ENCODE results near the gene MACROD2. TPM values are rescaled to one million over a fixed set of nuclear protein-coding genes. Genes with fewer than 3 reads are reported as not detected.

Gene MACROD2
- total RNA-seq, 2 donors from 2014 or later = not detected

DNA sequence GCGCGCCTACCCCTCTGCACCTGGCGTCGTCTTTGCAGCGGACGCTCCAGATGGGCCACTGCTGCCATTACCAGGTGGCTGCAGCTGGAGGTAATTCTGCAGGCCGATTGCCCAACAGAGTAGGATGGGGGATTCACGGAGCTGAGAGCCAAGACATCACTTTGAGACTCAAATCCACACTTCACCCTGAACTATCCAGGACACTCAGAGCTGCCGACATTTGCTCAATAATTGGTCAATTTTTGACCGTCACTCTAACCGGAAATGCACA is 1037.0 kb downstream of the MACROD2 start:
- H3K4me1 Mint-ChIP-seq = no peaks in the 10 kb centered on the region
- no peak for ATAC-seq (replicated peaks)
- H3K27me3 Mint-ChIP-seq = no peaks in the 10 kb centered on the region
- no peak overlapping the region for H3K4me3 Mint-ChIP-seq
- no peaks in the 10 kb centered on the region for H3K36me3 Mint-ChIP-seq (ENCODE audit: low read depth)
- H3K9me3 Mint-ChIP-seq = peaks cover 14% of the 10 kb centered on the region
- H3K27ac Mint-ChIP-seq = no peak overlapping the region

GRCh38 chr20:15033269-15033668 is 1038.0 kb downstream of the MACROD2 start:
- ATAC-seq (replicated peaks) = no peak
- Mint-ChIP-seq H3K27me3 (no peaks in the 10 kb centered on the region), H3K4me3 (no peak overlapping the region), H3K36me3 (ENCODE audit: low read depth) (no peaks in the 10 kb centered on the region), H3K27ac (no peak overlapping the region), H3K4me1 (no peaks in the 10 kb centered on the region), H3K9me3 (peaks cover 14% of the 10 kb centered on the region)

DNA sequence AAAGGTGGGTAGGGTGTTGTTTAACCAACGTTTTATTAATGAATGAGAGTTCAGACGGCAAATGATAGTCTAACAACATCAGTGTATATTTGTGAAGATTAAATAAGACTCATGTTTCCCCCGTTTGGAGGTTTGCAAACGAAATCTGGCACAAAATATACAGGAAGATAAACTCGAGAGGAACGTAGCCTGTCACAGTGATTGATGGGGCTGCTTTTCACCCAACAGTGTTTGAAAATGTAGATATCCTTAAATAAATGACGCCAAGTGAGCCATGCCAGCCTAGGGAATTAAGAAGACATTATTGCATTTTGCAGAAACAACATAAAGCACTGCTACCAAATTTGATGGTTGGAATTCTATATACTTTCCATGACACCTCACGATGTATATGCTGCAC is 1038.6 kb downstream of the MACROD2 start:
- H3K9me3 Mint-ChIP-seq = peaks cover 8% of the 10 kb centered on the region
- no peak for ATAC-seq (replicated peaks)
- H3K27ac Mint-ChIP-seq = no peak overlapping the region
- no peaks in the 10 kb centered on the region for H3K4me1 Mint-ChIP-seq
- H3K36me3 Mint-ChIP-seq (ENCODE audit: low read depth) = no peaks in the 10 kb centered on the region
- no peaks in the 10 kb centered on the region for H3K27me3 Mint-ChIP-seq
- no peak overlapping the region for H3K4me3 Mint-ChIP-seq

GRCh38 chr20:15036948-15037347 is 1041.6 kb downstream of the MACROD2 start:
- no peaks in the 10 kb centered on the region for H3K36me3 Mint-ChIP-seq (ENCODE audit: low read depth)
- H3K27me3 Mint-ChIP-seq = no peaks in the 10 kb centered on the region
- no peak overlapping the region for H3K27ac Mint-ChIP-seq
- peaks cover 12% of the 10 kb centered on the region for H3K9me3 Mint-ChIP-seq
- ATAC-seq (replicated peaks) = no peak
- no peak overlapping the region for H3K4me3 Mint-ChIP-seq
- H3K4me1 Mint-ChIP-seq = no peaks in the 10 kb centered on the region

GRCh38 chr20:15039088-15039752 is 1043.9 kb downstream of the MACROD2 start:
- H3K9me3 Mint-ChIP-seq = peaks cover 14% of the 10 kb centered on the region
- no peaks in the 10 kb centered on the region for H3K27me3 Mint-ChIP-seq
- H3K4me3 Mint-ChIP-seq = no peak overlapping the region
- H3K27ac Mint-ChIP-seq = no peak overlapping the region
- ATAC-seq (replicated peaks) = no peak
- no peaks in the 10 kb centered on the region for H3K4me1 Mint-ChIP-seq
- no peaks in the 10 kb centered on the region for H3K36me3 Mint-ChIP-seq (ENCODE audit: low read depth)

DNA sequence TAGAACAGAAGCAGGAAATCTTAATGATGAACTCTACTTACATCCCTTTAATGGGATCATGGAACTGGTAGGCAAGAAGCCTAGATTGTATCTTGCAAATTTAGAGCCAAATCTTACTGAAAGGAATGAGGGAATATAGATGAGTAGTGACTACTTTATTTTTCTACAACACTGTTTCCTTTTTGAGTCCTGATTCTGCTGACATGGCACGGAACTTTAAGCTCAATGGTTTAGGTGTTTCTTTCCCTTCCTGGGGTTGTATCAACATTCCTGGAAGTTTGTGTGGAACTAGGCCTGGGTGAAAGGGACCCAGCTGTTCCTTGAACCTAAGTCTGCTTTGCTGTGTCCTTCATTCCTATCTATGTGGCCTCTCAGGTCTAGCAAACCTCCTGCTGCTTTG is 1047.4 kb downstream of the MACROD2 start:
- Mint-ChIP-seq H3K4me3 (no peak overlapping the region), H3K27ac (no peak overlapping the region), H3K27me3 (no peaks in the 10 kb centered on the region), H3K9me3 (peaks cover 21% of the 10 kb centered on the region), H3K36me3 (ENCODE audit: low read depth) (no peaks in the 10 kb centered on the region), H3K4me1 (no peaks in the 10 kb centered on the region)
- no peak for ATAC-seq (replicated peaks)

DNA sequence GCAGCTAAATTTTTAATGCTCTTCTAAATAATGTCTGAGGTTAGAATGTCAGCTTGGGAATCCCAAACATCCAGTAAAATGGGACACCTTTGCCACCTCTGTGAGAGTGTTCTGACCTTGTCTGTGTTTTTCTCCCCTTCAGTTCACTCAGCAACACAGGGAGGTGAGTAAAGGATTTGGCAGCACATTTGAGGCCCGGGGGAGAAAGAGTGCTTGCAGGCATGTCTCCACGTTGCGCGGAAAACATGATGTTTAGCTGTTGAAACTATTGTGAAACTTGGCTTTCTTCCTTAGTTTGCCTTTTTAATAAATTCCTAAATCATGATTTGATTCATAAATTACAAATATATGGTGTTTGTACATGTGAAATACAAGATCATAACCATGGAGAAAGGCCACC is 1049.9 kb downstream of the MACROD2 start:
- peaks cover 23% of the 10 kb centered on the region for H3K9me3 Mint-ChIP-seq
- no peaks in the 10 kb centered on the region for H3K36me3 Mint-ChIP-seq (ENCODE audit: low read depth)
- H3K4me1 Mint-ChIP-seq = no peaks in the 10 kb centered on the region
- H3K27ac Mint-ChIP-seq = no peak overlapping the region
- no peak overlapping the region for H3K4me3 Mint-ChIP-seq
- H3K27me3 Mint-ChIP-seq = no peaks in the 10 kb centered on the region
- no peak for ATAC-seq (replicated peaks)

DNA sequence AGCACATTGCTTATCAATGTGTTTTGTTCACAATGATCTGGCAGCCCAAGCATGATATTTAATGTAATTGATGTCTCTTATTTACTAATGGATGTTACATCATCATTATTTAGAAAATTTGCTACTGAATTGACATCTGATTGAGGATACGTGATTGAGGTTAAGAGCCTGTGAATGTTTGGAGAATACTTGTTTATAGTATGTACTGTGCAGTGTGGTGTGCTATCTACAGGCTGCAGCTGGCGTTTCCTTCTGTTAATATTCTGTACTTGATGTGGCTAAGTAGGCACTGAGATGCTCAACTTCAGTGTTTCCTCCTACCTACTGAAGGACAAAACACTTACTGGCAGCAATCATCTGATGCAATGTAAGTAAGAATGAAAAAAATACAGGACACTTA is 1051.7 kb downstream of the MACROD2 start:
- ATAC-seq (replicated peaks) = no peak
- Mint-ChIP-seq H3K36me3 (ENCODE audit: low read depth) (no peaks in the 10 kb centered on the region), H3K27me3 (no peaks in the 10 kb centered on the region), H3K27ac (no peak overlapping the region), H3K4me1 (no peaks in the 10 kb centered on the region), H3K9me3 (peaks cover 21% of the 10 kb centered on the region), H3K4me3 (no peak overlapping the region)

DNA sequence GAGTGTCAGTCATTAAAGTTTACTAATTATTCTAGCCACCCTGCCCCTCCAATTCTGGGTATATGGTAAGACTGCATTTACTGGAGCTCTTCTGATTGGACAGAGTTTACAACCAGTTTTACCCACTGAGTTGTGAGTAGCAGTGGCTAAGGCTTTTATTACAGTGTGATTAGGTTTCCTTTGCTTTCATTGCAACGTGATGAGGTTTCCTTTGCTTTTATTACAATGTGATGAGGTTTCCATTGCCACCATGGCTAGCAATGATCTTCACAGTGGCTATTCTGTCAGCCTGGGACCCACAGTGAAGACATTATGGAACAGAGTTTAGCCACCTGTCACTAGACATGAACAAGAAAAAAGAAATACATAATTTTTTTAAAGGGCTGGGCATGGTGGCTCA is 1052.3 kb downstream of the MACROD2 start:
- no peaks in the 10 kb centered on the region for H3K27me3 Mint-ChIP-seq
- no peaks in the 10 kb centered on the region for H3K4me1 Mint-ChIP-seq
- no peak overlapping the region for H3K4me3 Mint-ChIP-seq
- peaks cover 22% of the 10 kb centered on the region for H3K9me3 Mint-ChIP-seq
- no peaks in the 10 kb centered on the region for H3K36me3 Mint-ChIP-seq (ENCODE audit: low read depth)
- ATAC-seq (replicated peaks) = no peak
- H3K27ac Mint-ChIP-seq = no peak overlapping the region

DNA sequence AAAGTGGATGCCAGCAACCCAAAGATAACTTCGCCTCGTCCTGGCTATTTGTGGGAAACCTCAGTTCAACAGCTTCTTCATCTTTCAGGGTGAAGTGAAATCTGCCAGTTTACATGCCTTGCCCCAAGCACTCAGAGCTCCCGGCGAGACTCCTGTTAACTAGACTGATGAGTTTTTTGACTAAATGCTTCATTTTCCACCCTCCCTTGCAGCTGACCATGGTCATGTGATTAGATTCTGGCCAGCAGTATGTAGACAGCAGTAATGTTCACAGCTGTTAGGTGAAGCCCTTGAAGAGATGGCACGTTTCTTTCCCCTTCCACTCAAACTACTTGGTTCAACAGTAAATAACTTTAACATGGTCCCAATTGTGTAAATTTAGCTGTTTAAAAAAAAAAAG is 1060.9 kb downstream of the MACROD2 start:
- no peak overlapping the region for H3K4me3 Mint-ChIP-seq
- ATAC-seq (replicated peaks) = no peak
- H3K27me3 Mint-ChIP-seq = no peaks in the 10 kb centered on the region
- peaks cover 12% of the 10 kb centered on the region for H3K9me3 Mint-ChIP-seq
- no peaks in the 10 kb centered on the region for H3K36me3 Mint-ChIP-seq (ENCODE audit: low read depth)
- no peak overlapping the region for H3K27ac Mint-ChIP-seq
- no peaks in the 10 kb centered on the region for H3K4me1 Mint-ChIP-seq

DNA sequence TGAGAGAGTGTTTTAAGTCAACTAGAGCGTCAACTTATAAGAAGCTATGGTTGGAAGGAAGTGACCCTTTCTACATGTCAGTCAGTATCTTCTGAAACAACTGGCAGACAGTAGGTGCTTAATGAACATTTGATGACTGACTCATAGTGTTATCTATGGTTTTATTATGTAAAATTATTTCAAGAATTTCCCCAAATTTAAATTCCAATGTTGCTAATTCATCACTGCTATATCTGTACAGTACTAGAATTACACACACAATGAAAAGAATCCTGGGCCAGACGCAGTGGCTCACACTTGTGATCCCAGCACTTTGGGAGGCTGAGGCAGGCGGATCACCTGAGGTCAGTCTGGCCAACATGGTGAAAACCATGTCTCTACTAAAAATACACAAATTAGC is 1063.5 kb downstream of the MACROD2 start:
- Mint-ChIP-seq H3K4me3 (no peak overlapping the region), H3K4me1 (no peaks in the 10 kb centered on the region), H3K27me3 (no peaks in the 10 kb centered on the region), H3K27ac (no peak overlapping the region), H3K9me3 (peaks cover 16% of the 10 kb centered on the region), H3K36me3 (ENCODE audit: low read depth) (no peaks in the 10 kb centered on the region)
- ATAC-seq (replicated peaks) = no peak

DNA sequence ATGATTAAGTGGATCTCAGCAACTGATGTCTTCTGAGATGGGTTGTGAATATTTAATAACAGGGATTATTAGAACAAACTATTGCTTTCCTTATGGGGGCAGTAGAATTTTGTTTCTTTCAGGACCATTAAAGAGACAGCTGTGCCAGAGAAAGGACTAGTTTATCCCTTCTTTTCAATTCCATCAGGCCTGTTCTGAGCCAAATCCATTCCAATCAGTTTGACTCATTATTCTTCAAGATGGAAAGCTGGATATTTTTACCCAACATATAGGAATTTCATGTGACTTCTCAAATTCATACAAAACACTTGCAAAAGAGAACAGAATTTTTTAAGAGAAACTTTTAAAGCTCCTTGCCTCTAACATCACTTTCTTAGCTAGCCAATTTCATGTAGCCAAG is 1064.1 kb downstream of the MACROD2 start:
- no peaks in the 10 kb centered on the region for H3K4me1 Mint-ChIP-seq
- H3K4me3 Mint-ChIP-seq = no peak overlapping the region
- H3K27me3 Mint-ChIP-seq = no peaks in the 10 kb centered on the region
- H3K9me3 Mint-ChIP-seq = peaks cover 18% of the 10 kb centered on the region
- H3K27ac Mint-ChIP-seq = no peak overlapping the region
- H3K36me3 Mint-ChIP-seq (ENCODE audit: low read depth) = no peaks in the 10 kb centered on the region
- ATAC-seq (replicated peaks) = no peak

DNA sequence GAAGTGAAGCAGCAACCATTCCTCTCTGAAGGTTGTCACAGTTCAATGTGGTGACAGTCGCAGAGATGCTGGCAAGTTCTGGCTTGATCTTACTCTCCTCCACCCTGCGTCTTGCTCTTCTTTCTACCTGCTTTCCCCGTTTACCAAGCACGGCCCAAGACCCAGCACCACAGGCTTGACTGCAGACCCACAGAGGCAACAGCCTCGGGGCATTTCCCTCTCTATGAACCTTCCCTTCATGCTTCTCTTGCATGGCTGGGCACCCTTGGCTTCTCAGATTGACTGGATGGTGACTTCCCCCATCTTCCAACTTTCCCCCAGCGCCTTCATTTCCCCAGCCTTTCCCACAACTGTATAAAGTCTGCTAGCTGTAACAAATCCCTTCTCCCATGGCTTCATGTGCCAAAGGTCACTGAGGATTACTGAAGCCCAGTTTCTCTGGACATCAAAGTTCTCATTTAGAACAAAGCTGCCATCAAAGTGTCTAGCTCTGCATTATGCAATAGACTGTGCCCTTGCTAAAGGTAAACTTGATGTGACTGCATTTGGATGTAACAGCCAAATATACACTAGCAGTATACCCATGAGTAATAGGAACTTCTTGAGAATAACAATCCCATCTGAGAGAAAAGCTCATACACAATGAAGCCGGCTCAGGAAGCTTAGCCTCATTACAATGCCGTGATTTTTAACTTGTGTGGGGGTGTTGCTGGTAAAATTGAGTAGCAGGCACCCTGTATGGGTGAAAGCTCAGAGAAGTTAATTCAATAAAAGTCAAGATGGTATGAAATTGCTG is 1065.1 kb downstream of the MACROD2 start:
- H3K4me1 Mint-ChIP-seq = no peaks in the 10 kb centered on the region
- no peak overlapping the region for H3K4me3 Mint-ChIP-seq
- no peaks in the 10 kb centered on the region for H3K27me3 Mint-ChIP-seq
- no peaks in the 10 kb centered on the region for H3K36me3 Mint-ChIP-seq (ENCODE audit: low read depth)
- no peak for ATAC-seq (replicated peaks)
- H3K9me3 Mint-ChIP-seq = peaks cover 22% of the 10 kb centered on the region
- no peak overlapping the region for H3K27ac Mint-ChIP-seq

DNA sequence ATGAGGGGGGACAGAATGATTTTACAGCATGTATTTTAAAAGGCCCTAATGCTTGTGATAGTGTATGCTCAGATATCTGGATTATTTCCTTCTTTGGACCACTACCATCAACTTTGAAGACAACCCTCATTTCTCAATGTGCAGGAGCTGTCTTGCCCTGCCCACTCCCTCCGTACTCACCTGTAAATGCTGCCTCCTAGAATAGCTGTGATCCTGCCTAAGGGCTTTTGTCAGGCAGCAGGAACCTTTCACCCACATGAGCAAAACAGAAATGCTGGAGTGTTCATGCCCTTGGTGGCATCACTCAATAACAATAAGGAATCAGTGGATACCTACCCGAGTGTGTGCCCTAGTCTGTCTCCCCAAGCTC is 1065.7 kb downstream of the MACROD2 start:
- Mint-ChIP-seq H3K9me3 (peaks cover 22% of the 10 kb centered on the region), H3K4me1 (no peaks in the 10 kb centered on the region), H3K36me3 (ENCODE audit: low read depth) (no peaks in the 10 kb centered on the region), H3K4me3 (no peak overlapping the region), H3K27me3 (no peaks in the 10 kb centered on the region), H3K27ac (no peak overlapping the region)
- no peak for ATAC-seq (replicated peaks)

GRCh38 chr20:15061955-15062354 is 1066.6 kb downstream of the MACROD2 start:
- H3K27me3 Mint-ChIP-seq = no peaks in the 10 kb centered on the region

More at GRCh38 chr20:15061955-15062354, 1066.6 kb downstream of the MACROD2 start:
- Mint-ChIP-seq H3K4me3 (no peak overlapping the region), H3K4me1 (no peaks in the 10 kb centered on the region), H3K27ac (no peak overlapping the region), H3K36me3 (ENCODE audit: low read depth) (no peaks in the 10 kb centered on the region), H3K9me3 (peaks cover 22% of the 10 kb centered on the region)
- ATAC-seq (replicated peaks) = no peak
